Hepatocyte (in vitro differentiated cells): ENCODE data around the gene PLCB4. TPM values are rescaled to one million over a fixed set of nuclear protein-coding genes. Genes with fewer than 3 reads are reported as not detected.

Experiments
- DNase-seq: peaks from one replicate; pipeline ENCODE4 v3.0.0-alpha.2; 2016; ENCODE audit warnings: low spot score
- H2AFZ ChIP-seq: fragments of 200-600 bp; sonication (generic); 2 replicates; pipeline ENCODE4 v1.6.0; 2016; ENCODE audit warnings: antibody characterized with exemption, mild to moderate bottlenecking
- H3K27ac ChIP-seq: fragments of 200-600 bp; sonication (generic); 2 replicates; pipeline ENCODE4 v1.5.1; 2016; ENCODE audit warnings: mild to moderate bottlenecking
- H3K27me3 ChIP-seq: fragments of 200-600 bp; sonication (generic); 2 replicates; pipeline ENCODE4 v1.6.1; 2016
- H3K36me3 ChIP-seq: fragments of 200-600 bp; sonication (generic); replicated peaks from 2 replicates; pipeline ENCODE4 v1.5.1; 2016; ENCODE audit warnings: low read depth; ENCODE audit not compliant: insufficient read depth
- H3K4me1 ChIP-seq: fragments of 200-600 bp; sonication (generic); 2 replicates; pipeline ENCODE4 v1.5.1; 2016; ENCODE audit warnings: mild to moderate bottlenecking, moderate library complexity; ENCODE audit not compliant: insufficient read depth
- H3K4me2 ChIP-seq: fragments of 200-600 bp; sonication (generic); 2 replicates; pipeline ENCODE4 v1.6.0; 2016
- H3K4me3 ChIP-seq: fragments of 200-600 bp; sonication (generic); 2 replicates; pipeline ENCODE4 v1.5.1; 2016; ENCODE audit warnings: mild to moderate bottlenecking
- H3K79me2 ChIP-seq: fragments of 200-600 bp; sonication (generic); 2 replicates; pipeline ENCODE4 v1.6.0; 2017; ENCODE audit warnings: mild to moderate bottlenecking
- H3K9me2 ChIP-seq: fragments of 200-600 bp; sonication (generic); replicated peaks from 2 replicates; pipeline ENCODE4 v1.6.0; 2017; ENCODE audit warnings: mild to moderate bottlenecking; ENCODE audit not compliant: insufficient read depth
- H3K9me3 ChIP-seq: fragments of 200-600 bp; sonication (generic); 2 replicates; pipeline ENCODE4 v1.5.1; 2016; ENCODE audit warnings: low read depth, mild to moderate bottlenecking
- H4K20me1 ChIP-seq: fragments of 200-600 bp; sonication (generic); 2 replicates; pipeline ENCODE4 v1.6.0; 2016; ENCODE audit warnings: mild to moderate bottlenecking; ENCODE audit not compliant: insufficient read depth, poor library complexity, severe bottlenecking
- EZH2 ChIP-seq: fragments of 200-600 bp; sonication (generic); IDR thresholded peaks from 2 replicates; pipeline ENCODE4 v1.6.1; 2016; ENCODE audit warnings: antibody characterized with exemption, mild to moderate bottlenecking, borderline replicate concordance
- EZH2phosphoT487 ChIP-seq: fragments of 200-600 bp; sonication (generic); IDR thresholded peaks from one replicate; pipeline ENCODE4 v1.6.1; 2018; ENCODE audit warnings: antibody characterized with exemption, mild to moderate bottlenecking, low read depth, moderate library complexity; ENCODE audit not compliant: unreplicated experiment, severe bottlenecking
- WGBS: methylation state at CpG from one replicate; pipeline ENCODE4 v1.1.6; 2016; ENCODE audit warnings: low lambda C conversion rate; ENCODE audit errors: missing lambda C conversion rate; 5-methylcytosine and 5-hydroxymethylcytosine counted together
- polyA plus RNA-seq: library from polyadenylated mRNA; unstranded; fragments of >200 nt; fragmentation: Nextera tagmentation; extraction: Ambion mirVana; gene quantifications from 2 replicates; pipeline ENCODE4 v1.2.1, GENCODE V29; 2016
- total RNA-seq: library from RNA; depleted of rRNA; stranded (reverse); fragments of >200 nt; gene quantifications from 2 replicates; pipeline ENCODE4 v1.2.3, GENCODE V29; 2014
- TF ChIP-seq, protein P1 (sequence below): fragments of 200-600 bp; sonication (generic); IDR thresholded peaks from 2 replicates; pipeline ENCODE4 v1.5.1; 2016; ENCODE audit warnings: antibody characterized with exemption, mild to moderate bottlenecking; ENCODE audit not compliant: poor library complexity

The PLCB4 gene
- total and polyA plus RNA-seq, 2 experiments from 2014 or later = 6.4 to 15.0 TPM

DNA sequence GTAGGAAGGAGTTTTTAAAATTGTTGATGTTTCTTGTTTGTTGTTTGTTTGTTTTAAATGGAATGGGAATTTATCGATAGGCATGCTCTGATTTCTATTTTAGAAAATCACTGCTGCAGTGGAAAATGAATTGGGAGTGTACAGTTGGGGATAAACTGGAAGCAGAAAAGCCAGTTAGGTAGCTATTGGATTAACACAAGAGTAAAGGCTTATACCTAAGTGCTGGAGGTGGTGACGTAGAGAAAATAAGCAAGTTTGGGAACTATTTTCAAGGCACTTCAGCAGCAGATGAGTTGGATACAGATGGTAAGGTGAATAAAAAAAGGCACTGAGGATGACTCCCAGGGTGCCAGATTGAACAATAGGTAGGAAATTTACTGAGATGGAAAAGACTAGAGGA lies 164.9 kb downstream of the PLCB4 start:
- Histone ChIP-seq H3K9me3 (no peaks in the 10 kb centered on the region), H4K20me1 (no peaks in the 10 kb centered on the region), H3K79me2 (no peaks in the 10 kb centered on the region), H3K27ac (no peak overlapping the region), H3K9me2 (no peaks in the 10 kb centered on the region), H3K4me1 (no peaks in the 10 kb centered on the region), H3K4me3 (no peak overlapping the region), H2AFZ (no peak overlapping the region), H3K36me3 (no peaks in the 10 kb centered on the region), H3K27me3 (no peaks in the 10 kb centered on the region), H3K4me2 (no peak overlapping the region)
- DNase-seq = no peak
- TF ChIP-seq, protein P1, sequence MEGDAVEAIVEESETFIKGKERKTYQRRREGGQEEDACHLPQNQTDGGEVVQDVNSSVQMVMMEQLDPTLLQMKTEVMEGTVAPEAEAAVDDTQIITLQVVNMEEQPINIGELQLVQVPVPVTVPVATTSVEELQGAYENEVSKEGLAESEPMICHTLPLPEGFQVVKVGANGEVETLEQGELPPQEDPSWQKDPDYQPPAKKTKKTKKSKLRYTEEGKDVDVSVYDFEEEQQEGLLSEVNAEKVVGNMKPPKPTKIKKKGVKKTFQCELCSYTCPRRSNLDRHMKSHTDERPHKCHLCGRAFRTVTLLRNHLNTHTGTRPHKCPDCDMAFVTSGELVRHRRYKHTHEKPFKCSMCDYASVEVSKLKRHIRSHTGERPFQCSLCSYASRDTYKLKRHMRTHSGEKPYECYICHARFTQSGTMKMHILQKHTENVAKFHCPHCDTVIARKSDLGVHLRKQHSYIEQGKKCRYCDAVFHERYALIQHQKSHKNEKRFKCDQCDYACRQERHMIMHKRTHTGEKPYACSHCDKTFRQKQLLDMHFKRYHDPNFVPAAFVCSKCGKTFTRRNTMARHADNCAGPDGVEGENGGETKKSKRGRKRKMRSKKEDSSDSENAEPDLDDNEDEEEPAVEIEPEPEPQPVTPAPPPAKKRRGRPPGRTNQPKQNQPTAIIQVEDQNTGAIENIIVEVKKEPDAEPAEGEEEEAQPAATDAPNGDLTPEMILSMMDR = no peak
- TF ChIP-seq EZH2phosphoT487 = no peak
- no peak for TF ChIP-seq EZH2
- WGBS = 93% methylated on average over 2 of the region's 2 CpGs

DNA sequence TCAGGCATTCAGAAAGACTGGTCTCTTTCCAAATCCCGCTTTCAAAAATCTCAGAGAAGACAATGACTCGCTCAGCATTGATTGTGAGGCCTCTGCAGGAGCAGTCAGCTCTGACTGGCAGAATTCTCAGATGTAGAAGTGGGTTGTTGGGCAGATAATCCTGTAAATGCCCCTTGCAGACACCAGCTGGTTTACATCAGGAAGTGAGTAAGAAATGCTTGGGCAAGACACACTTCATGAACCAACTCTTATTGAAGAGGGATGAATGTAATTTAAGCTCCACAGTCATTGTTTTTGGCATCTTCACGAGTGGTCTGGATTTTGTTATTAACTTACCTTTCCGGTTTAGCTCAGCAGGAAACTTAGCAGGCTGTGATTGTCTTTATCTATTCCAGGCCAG lies 166.6 kb downstream of the PLCB4 start:
- Histone ChIP-seq H3K36me3 (no peaks in the 10 kb centered on the region), H3K9me2 (no peaks in the 10 kb centered on the region), H3K9me3 (no peaks in the 10 kb centered on the region), H4K20me1 (no peaks in the 10 kb centered on the region), H2AFZ (no peak overlapping the region), H3K4me2 (no peak overlapping the region), H3K79me2 (no peaks in the 10 kb centered on the region), H3K27me3 (no peaks in the 10 kb centered on the region), H3K4me3 (no peak overlapping the region), H3K4me1 (no peaks in the 10 kb centered on the region), H3K27ac (no peak overlapping the region)
- no peak for TF ChIP-seq EZH2phosphoT487
- TF ChIP-seq, protein P1 = no peak
- TF ChIP-seq EZH2 = no peak
- WGBS = 66% methylated on average over 4 of the region's 4 CpGs
- no peak for DNase-seq

DNA sequence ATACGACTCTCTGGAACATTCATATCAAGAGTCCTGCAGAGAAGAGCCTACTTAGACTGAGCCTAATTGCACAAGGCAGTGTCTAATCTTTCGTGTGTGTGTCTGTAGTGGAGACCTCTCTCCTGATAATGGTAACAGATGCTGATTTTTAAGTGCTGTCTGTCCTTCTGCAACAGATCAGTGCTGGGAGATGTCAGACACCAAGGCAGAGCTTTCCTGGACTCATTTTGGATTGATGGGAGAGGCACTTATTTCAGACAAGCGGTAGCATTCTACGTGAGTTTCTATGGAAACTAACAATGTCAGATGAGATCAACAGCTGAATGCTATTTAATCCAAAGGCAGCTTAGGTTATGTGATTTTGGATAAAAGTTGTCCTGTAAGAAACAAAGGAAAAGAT lies 167.6 kb downstream of the PLCB4 start:
- no peaks in the 10 kb centered on the region for H3K9me3 ChIP-seq
- no peaks in the 10 kb centered on the region for H3K9me2 ChIP-seq
- no peak overlapping the region for H3K27ac ChIP-seq
- no peak overlapping the region for H3K4me3 ChIP-seq
- H3K4me1 ChIP-seq = no peaks in the 10 kb centered on the region
- H3K79me2 ChIP-seq = no peaks in the 10 kb centered on the region
- 80% methylated on average over 4 of the region's 4 CpGs for WGBS
- H2AFZ ChIP-seq = no peak overlapping the region
- no peaks in the 10 kb centered on the region for H4K20me1 ChIP-seq
- no peaks in the 10 kb centered on the region for H3K27me3 ChIP-seq
- no peaks in the 10 kb centered on the region for H3K36me3 ChIP-seq
- no peak for DNase-seq
- TF ChIP-seq EZH2 = no peak
- TF ChIP-seq, protein P1 = no peak
- TF ChIP-seq EZH2phosphoT487 = no peak
- no peak overlapping the region for H3K4me2 ChIP-seq

- H3K36me3 ChIP-seq = no peaks in the 10 kb centered on the region
- H3K27me3 ChIP-seq = no peaks in the 10 kb centered on the region
- no peaks in the 10 kb centered on the region for H3K9me2 ChIP-seq
- no peaks in the 10 kb centered on the region for H3K4me1 ChIP-seq
- TF ChIP-seq EZH2 = no peak
- TF ChIP-seq EZH2phosphoT487 = no peak
- TF ChIP-seq, protein P1 = no peak
- H3K27ac ChIP-seq = peak overlapping the region; percentile 1
- no peaks in the 10 kb centered on the region for H3K79me2 ChIP-seq
- no peak overlapping the region for H2AFZ ChIP-seq
- H4K20me1 ChIP-seq = no peaks in the 10 kb centered on the region
- DNase-seq = no peak
- H3K4me3 ChIP-seq = no peak overlapping the region
- H3K4me2 ChIP-seq = peak overlapping the region; percentile 15
- H3K9me3 ChIP-seq = no peaks in the 10 kb centered on the region
Observed at GRCh38 chr20:9241232-9241692, 172.4 kb downstream of the PLCB4 start.
